GM19372 (cell line): ENCODE data around the gene ATP12A.

Experiments used
- ATAC-seq: cut with Tn5 transposase; IDR thresholded peaks from one replicate; pipeline ENCODE4 v1.9.1; 2021; ENCODE audit warnings: mild to moderate bottlenecking, low read depth, moderate library complexity; ENCODE audit not compliant: unreplicated experiment

ATP12A gene

GRCh38 chr13:24662195-24663088, 17.8 kb upstream of the ATP12A start:
- ATAC-seq: no peak

- no peak for ATAC-seq
These were observed 17.2 kb upstream of the ATP12A start for GRCh38 chr13:24663089-24663395.

- no peak for ATAC-seq
These were observed 16.6 kb upstream of the ATP12A start for GRCh38 chr13:24663586-24663985.

GRCh38 chr13:24664726-24665409, 15.3 kb upstream of the ATP12A start:
- ATAC-seq: no peak

- ATAC-seq: no peak
These were observed 11.7 kb upstream of the ATP12A start for GRCh38 chr13:24668511-24668910.

GRCh38 chr13:24668955-24669582, 11.1 kb upstream of the ATP12A start:
- no peak for ATAC-seq

- no peak for ATAC-seq
These were observed 10.0 kb upstream of the ATP12A start for GRCh38 chr13:24670174-24670573.

- ATAC-seq: no peak
These were observed 9.2 kb upstream of the ATP12A start for GRCh38 chr13:24670961-24671381.

- ATAC-seq: no peak
These were observed 8.7 kb upstream of the ATP12A start for GRCh38 chr13:24671386-24672113.

GRCh38 chr13:24672141-24673132, 7.8 kb upstream of the ATP12A start:
- ATAC-seq: no peak

GRCh38 chr13:24675806-24676570, 4.2 kb upstream of the ATP12A start:
- no peak for ATAC-seq

GRCh38 chr13:24678151-24678550, 2.1 kb upstream of the ATP12A start:
- no peak for ATAC-seq

- no peak for ATAC-seq
These were observed 522 bp upstream of the ATP12A start for GRCh38 chr13:24679686-24680085.

GRCh38 chr13:24680921-24681604, 855 bp downstream of the ATP12A start:
- no peak for ATAC-seq

- no peak for ATAC-seq
These were observed 1.7 kb downstream of the ATP12A start for GRCh38 chr13:24681930-24682329.

GRCh38 chr13:24682353-24682752, 2.1 kb downstream of the ATP12A start:
- no peak for ATAC-seq

- no peak for ATAC-seq
These were observed 3.1 kb downstream of the ATP12A start for GRCh38 chr13:24683351-24683750.

- ATAC-seq: no peak
These were observed 3.8 kb downstream of the ATP12A start for GRCh38 chr13:24683838-24684599.
